Caco-2 (cell line): ENCODE results near the gene MTX1. TPM values are rescaled to one million over a fixed set of nuclear protein-coding genes. Genes with fewer than 3 reads are reported as not detected.

Source experiments
- BruUV-seq: library from RNA; stranded (reverse); fragments of 400-500 nt; replicated peaks from 2 replicates; lab custom pipeline; 2021; lab: Mats Ljungman, UMichigan
- CTCF ChIA-PET: fragments of 300-600 bp; sonication (Branson Sonifier 250); formaldehyde crosslinking; loops from one replicate; lab custom pipeline; 2022; ENCODE audit warnings: antibody characterized with exemption; lab: Charles Lee
- POLR2A ChIA-PET: fragments of 300-600 bp; sonication (Branson Sonifier 250); formaldehyde crosslinking; loops from one replicate; lab custom pipeline; 2022; ENCODE audit warnings: antibody characterized with exemption; lab: Charles Lee
- DNase-seq, 2 experiments: peaks; one replicate each; pipeline versions ENCODE4 v3.0.0 to v3.0.0-alpha.2; 2020 to 2022
- H3K27me3 ChIP-seq: replicated peaks from 2 replicates; pipeline ENCODE4 v1.6.0; 2011; ENCODE audit warnings: low read length; ENCODE audit not compliant: control insufficient read depth, insufficient read depth
- H3K36me3 ChIP-seq: 2 replicates; pipeline ENCODE4 v1.5.1; 2011; ENCODE audit warnings: low read length; ENCODE audit not compliant: control insufficient read depth, insufficient read depth
- H3K4me1 ChIP-seq: fragments of 250-450 bp; sonication (Bioruptor Pico); 2 replicates; pipeline ENCODE4 v1.5.1; 2020; ENCODE audit warnings: mild to moderate bottlenecking
- H3K4me3 ChIP-seq: 2 replicates; pipeline ENCODE4 v1.5.1; 2011; ENCODE audit warnings: low read depth, mild to moderate bottlenecking, control low read depth, low read length
- H3K9me3 ChIP-seq: fragments of 250-450 bp; sonication (Bioruptor Pico); 2 replicates; pipeline ENCODE4 v1.5.1; 2020; ENCODE audit warnings: mild to moderate bottlenecking, moderate library complexity
- H3K27ac Mint-ChIP-seq: one replicate; pipeline ENCODE4 v1.8.0; 2022; ENCODE audit warnings: mixed read lengths; ENCODE audit not compliant: unreplicated experiment
- H3K27me3 Mint-ChIP-seq: one replicate; pipeline ENCODE4 v1.8.0; 2022; ENCODE audit warnings: mixed read lengths; ENCODE audit not compliant: insufficient read depth, unreplicated experiment
- H3K36me3 Mint-ChIP-seq: one replicate; pipeline ENCODE4 v1.8.0; 2022; ENCODE audit warnings: mild to moderate bottlenecking, mixed read lengths; ENCODE audit not compliant: insufficient read depth, unreplicated experiment
- H3K4me1 Mint-ChIP-seq: one replicate; pipeline ENCODE4 v1.8.0; 2022; ENCODE audit warnings: low read depth, mixed read lengths; ENCODE audit not compliant: unreplicated experiment
- H3K4me3 Mint-ChIP-seq: one replicate; pipeline ENCODE4 v1.8.0; 2022; ENCODE audit warnings: mild to moderate bottlenecking, moderate library complexity, mixed read lengths; ENCODE audit not compliant: unreplicated experiment
- H3K9me3 Mint-ChIP-seq: one replicate; pipeline ENCODE4 v1.8.0; 2022; ENCODE audit warnings: mixed read lengths; ENCODE audit not compliant: unreplicated experiment
- CTCF ChIP-seq, 2 experiments: fragments of 200-600 bp in 1 of 2; IDR thresholded peaks; 1 replicate in 1 of 2; 2 replicates in 1 of 2; pipeline versions ENCODE4 v1.5.1 to v1.8.0; 2011 to 2022; ENCODE audit warnings: antibody characterized with exemption in 1 of 2, control low read depth in 1 of 2, inconsistent platforms in 1 of 2, low read depth in 1 of 2, low read length in 1 of 2, mild to moderate bottlenecking in 1 of 2, moderate library complexity in 1 of 2; ENCODE audit not compliant: insufficient read depth in 1 of 2, severe bottlenecking in 1 of 2, unreplicated experiment in 1 of 2
- intact Hi-C: fragments of 100-400 bp; cut with micrococcal nuclease; formaldehyde crosslinking; loops from one replicate; pipeline ENCODE4 v1.10.0; 2022; ENCODE audit not compliant: unreplicated experiment
- total RNA-seq: library from RNA; stranded (reverse); gene quantifications from 2 replicates; pipeline ENCODE4 v1.2.3, GENCODE V29; 2022

MTX1 gene
- total RNA-seq, 1 experiment from 2014 or later = 65.3 TPM

DNA sequence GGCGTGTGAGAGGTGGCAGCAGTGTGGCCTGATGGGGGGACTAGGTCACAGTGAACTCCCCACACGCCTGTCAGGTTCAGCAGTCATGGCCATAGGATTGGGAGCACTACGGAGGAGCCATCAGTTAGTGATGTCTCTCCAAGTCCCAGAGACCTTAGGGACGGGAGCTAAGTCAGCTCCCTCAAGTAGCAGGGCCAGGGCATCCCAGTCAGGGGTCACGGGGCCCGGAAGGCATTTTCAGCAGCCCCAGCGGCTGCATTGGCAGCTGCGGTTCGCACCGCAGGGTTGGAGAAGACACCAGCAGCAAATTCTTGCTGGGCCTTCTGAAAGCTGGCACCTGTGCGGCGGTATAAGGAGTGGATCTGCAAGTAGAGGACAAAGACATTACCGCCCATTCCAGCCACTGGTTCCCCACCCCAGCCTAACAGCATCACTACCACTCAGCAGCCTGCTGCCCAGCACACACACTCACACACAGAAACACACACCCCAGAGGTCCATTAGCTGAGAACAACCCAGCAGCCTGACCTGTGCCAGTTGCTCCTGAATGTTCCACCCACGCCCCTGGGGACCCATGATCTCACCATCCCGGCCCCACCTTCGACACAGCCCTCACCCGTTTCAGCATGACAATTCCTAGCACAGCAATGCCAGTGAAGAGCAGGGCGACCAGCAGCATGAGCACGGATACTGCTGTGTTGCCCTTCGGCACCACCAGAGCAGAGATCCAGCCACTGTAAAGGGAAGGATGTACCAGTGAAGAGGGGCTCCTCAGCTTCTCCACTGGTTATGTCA is 47.8 kb downstream of the MTX1 start:
- Histone ChIP-seq H3K4me3 (peak overlapping the region; percentile 52), H3K27me3 (no peaks in the 10 kb centered on the region), H3K36me3 (no peaks in the 10 kb centered on the region), H3K9me3 (no peaks in the 10 kb centered on the region), H3K4me1 (no peaks in the 10 kb centered on the region; the same call in 1 of the 2 replicates)
- no peak for DNase-seq
- H3K27ac Mint-ChIP-seq = peak overlapping the region; percentile 93
- peak overlapping the region; percentile 92 for H3K4me3 Mint-ChIP-seq
- no peaks in the 10 kb centered on the region for H3K27me3 Mint-ChIP-seq
- H3K36me3 Mint-ChIP-seq = peaks cover 39% of the 10 kb centered on the region
- intact Hi-C loops = no loop called here
- TF ChIP-seq CTCF (IDR thresholded peaks at IDR 0.05; ENCODE audit: insufficient read depth in 1 of 2, low read depth in 1 of 2, low read length in 1 of 2, severe bottlenecking in 1 of 2, unreplicated experiment in 1 of 2) = no peak
- ChIA-PET CTCF (interaction anchor here (0.6 to 1.6 kb wide), 2 partner anchors 17 to 67 kb away, joined by 3 to 7 read pairs; partner anchors contain the start of gene CLK2), POLR2A (no interaction called here)
- no TSS peak for BruUV-seq
- H3K9me3 Mint-ChIP-seq = no peaks in the 10 kb centered on the region
- peaks cover 20% of the 10 kb centered on the region for H3K4me1 Mint-ChIP-seq

DNA sequence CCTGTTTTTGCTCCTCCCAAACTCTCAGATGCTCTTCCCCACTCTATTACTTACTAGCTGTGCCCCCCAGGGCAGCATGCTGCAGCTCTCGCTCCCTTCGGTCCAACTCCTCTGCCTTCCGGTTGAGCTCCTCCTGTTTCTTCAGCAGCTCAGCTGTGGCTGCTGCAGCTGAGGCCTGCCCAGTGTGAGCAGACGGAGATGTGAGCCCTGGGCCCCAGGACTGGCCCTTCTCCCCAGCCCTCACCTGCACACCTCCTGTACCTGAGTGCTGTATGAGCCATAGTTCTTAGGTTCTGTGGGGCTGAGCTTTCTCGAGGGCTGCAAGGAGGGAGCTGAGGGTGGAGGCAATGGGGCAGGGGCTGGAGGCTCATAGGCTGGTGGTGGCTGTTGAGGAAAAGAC is 51.8 kb downstream of the MTX1 start:
- ChIA-PET CTCF (no interaction called here), POLR2A (interaction anchor here (1.8 kb wide), 1 partner anchor 13 kb away, joined by 6 read pairs; the partner anchor contains the start of gene CLK2)
- Mint-ChIP-seq H3K4me3 (peak overlapping the region; percentile 95), H3K27ac (no peak overlapping the region), H3K9me3 (no peaks in the 10 kb centered on the region), H3K36me3 (peaks cover 74% of the 10 kb centered on the region), H3K27me3 (no peaks in the 10 kb centered on the region), H3K4me1 (peaks cover 23% of the 10 kb centered on the region)
- H3K36me3 ChIP-seq = no peaks in the 10 kb centered on the region; the same call in none of the 2 replicates
- intact Hi-C loops = no loop called here
- no TSS peak for BruUV-seq
- no peaks in the 10 kb centered on the region for H3K27me3 ChIP-seq
- peaks cover 4% of the 10 kb centered on the region for H3K4me1 ChIP-seq
- no peak for TF ChIP-seq CTCF (IDR thresholded peaks at IDR 0.05; ENCODE audit: insufficient read depth in 1 of 2, low read depth in 1 of 2, low read length in 1 of 2, severe bottlenecking in 1 of 2, unreplicated experiment in 1 of 2)
- no peak overlapping the region for H3K4me3 ChIP-seq
- no peak for DNase-seq
- no peaks in the 10 kb centered on the region for H3K9me3 ChIP-seq

GRCh38 chr1:155261493-155261851 is 53.0 kb downstream of the MTX1 start:
- DNase-seq = no peak
- intact Hi-C loops = no loop called here
- Histone ChIP-seq H3K4me1 (peaks cover 4% of the 10 kb centered on the region), H3K36me3 (peaks cover 3% of the 10 kb centered on the region), H3K9me3 (no peaks in the 10 kb centered on the region), H3K27me3 (no peaks in the 10 kb centered on the region), H3K4me3 (peak overlapping the region; percentile 65)
- BruUV-seq = no TSS peak
- Mint-ChIP-seq H3K27ac (peak overlapping the region; percentile 94), H3K4me3 (peak overlapping the region; percentile 95), H3K27me3 (no peaks in the 10 kb centered on the region), H3K4me1 (peaks cover 23% of the 10 kb centered on the region), H3K36me3 (peaks cover 84% of the 10 kb centered on the region), H3K9me3 (no peaks in the 10 kb centered on the region)
- POLR2A ChIA-PET = interaction anchor here (0.7 to 1.9 kb wide), 3 partner anchors 12 to 63 kb away, joined by 3 to 18 read pairs (median 4); partner anchors contain the start of gene CLK2
- CTCF ChIA-PET = interaction anchor here (0.6 to 1.9 kb wide), 7 partner anchors 11 to 68 kb away, joined by 3 to 12 read pairs (median 7); partner anchors contain the start of genes CLK2, FDPS and HCN3
- no peak for TF ChIP-seq CTCF (IDR thresholded peaks at IDR 0.05; ENCODE audit: insufficient read depth in 1 of 2, low read depth in 1 of 2, low read length in 1 of 2, severe bottlenecking in 1 of 2, unreplicated experiment in 1 of 2)
